NCI-H510A (cell line): ENCODE results near the gene ORM1.
"Not testable (repeated sequence)": the region's sequence is repeated elsewhere in the genome, so short reads cannot be mapped to it uniquely, and the experiment has no call there.

ENCODE experiments used
- DNase-seq: peaks from one replicate; lab custom pipeline; 2025; lab: John Stamatoyannopoulos, UW

ORM1 gene

DNA sequence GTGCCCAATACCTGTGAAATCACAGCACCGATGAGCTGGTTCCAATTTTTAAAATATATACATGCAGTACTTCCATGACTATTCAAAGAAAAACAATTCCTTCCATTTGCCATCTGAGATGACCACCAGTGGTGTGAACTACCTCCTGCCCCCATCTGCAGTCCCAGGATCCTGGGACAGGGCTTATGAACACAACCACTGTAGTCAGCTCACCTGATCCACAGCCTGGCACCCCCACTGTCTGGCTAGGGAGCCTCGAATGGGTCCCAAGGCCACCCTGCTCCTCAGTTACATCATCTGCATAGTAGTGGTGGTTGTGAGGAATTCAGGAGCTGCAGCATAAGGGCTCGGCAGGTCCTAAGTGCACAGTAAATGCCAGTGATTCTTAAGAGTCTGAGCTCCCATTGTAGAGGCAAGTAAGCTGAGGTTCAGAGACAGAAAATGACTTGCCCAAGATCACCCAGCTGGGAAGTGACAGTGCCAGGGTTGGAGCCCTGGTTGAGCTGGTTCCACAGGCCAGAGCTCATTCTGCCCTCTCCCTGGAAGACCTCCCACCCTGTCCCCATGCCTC, 2.9 kb downstream of the ORM1 start:
- not testable (repeated sequence) for DNase-seq

- DNase-seq: no peak
These were observed 4.9 kb downstream of the ORM1 start for GRCh38 chr9:114327749-114328148.

- DNase-seq: not testable (repeated sequence)
These were observed 5.5 kb downstream of the ORM1 start for GRCh38 chr9:114328357-114328820.

DNA sequence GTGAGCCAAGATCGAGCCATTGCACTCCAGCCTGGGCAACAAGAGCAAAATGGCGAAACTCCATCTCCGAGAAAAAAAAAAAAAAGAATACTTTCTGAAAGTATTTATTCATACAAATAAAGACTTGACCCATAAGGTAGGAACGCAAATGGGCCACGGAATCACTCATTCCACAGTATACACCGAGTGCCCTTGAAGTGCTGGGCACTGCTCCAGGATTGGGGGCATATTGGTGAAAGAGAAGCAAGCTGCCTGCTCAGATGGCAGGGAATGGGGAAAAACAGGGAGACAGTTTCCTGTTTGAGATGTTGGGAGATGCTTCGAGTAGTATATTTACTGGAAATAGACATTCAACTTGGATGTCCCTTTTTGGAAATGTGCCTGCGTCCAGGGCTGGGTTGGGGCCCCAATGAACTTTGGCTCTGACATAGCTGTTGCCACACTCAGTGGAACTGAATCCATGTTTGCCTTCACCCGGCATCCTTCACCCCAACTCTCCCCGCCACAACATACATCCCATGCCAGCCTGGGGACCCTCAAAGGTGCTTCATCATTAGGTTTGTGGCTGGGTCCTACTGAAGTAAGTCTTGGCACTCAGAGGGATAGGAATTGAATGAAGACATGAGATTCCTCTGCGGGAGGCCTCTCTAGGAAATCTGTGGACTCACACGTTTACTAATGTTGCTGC, 6.2 kb downstream of the ORM1 start:
- not testable (repeated sequence) for DNase-seq

DNA sequence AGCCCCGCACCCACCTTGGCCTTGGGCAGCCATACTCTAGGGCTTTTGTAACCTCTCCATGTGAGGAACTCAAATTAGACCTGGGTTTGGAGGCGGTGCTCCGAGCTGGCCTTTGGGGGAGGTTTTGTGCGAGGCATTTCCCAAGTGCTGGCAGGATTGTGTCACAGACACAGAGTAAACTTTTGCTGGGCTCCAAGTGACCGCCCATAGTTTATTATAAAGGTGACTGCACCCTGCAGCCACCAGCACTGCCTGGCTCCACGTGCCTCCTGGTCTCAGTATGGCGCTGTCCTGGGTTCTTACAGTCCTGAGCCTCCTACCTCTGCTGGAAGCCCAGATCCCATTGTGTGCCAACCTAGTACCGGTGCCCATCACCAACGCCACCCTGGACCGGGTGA, 6.7 kb downstream of the ORM1 start, which contains the start of gene ORM2:
Gene ORM2, plus strand, starts transcription at position 245 of the 398 bp plus-strand sequence. Its CDS starts 36 bp downstream, at position 281.
- not testable (repeated sequence) for DNase-seq

DNA sequence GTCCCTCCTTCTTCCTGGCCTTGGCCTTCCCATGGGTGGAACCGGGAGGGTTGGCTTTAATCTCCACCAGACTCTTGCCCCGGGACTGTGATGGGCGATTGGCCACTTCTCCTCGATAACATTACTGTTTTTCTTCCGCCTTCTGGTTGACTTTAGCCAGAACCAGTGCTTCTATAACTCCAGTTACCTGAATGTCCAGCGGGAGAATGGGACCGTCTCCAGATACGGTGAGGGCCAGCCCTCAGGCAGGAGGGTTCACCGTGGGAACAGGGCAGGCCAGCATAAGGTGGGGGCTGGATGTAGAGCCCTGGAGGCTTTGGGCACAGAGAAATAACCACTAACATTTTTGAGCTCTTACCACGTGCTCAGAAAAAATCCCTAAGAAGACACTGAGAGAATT, 7.7 kb downstream of the ORM1 start:
- DNase-seq: no peak

- DNase-seq: not testable (repeated sequence)
These were observed 8.6 kb downstream of the ORM1 start for GRCh38 chr9:114331229-114332195.

DNA sequence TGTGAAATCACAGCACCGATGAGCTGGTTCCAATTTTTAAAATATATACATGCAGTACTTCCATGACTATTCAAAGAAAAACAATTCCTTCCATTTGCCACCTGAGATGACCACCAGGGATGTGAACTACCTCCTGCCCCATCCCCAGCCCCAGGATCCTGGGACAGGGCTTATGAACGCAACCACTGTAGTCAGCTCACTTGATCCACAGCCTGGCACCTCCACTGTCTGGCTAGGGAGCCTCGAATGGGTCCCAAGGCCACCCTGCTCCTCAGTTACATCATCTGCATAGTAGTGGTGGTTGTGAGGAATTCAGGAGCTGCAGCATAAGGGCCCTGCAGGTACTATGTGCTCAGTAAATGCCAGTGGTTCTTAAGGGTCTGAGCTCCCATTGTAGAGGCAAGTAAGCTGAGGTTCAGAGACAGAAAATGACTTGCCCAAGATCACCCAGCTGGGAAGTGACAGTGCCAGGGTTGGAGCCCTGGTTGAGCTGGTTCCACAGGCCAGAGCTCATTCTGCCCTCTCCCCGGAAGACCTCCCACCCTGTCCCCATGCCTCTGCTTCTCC, 9.7 kb downstream of the ORM1 start:
- not testable (repeated sequence) for DNase-seq

DNA sequence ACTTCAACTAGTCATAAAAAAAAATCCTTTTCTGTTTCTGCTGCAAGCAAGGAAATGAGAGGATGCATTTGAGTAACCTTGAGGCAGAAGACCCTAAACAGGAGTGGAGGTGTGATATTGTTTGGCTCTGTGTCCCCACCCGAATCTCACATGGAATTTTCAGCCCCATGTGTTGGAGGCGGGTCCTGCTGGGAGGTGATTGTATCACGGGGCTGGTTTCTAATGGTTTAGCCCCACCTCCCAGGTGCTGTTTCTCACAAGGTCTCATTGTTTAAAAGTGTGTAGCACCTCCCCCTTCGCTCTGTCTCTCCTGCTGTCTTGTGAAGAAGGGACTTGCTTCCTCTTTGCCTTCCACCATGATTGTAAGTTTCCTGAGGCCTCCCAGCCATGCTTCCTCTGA, 10.8 kb downstream of the ORM1 start:
- DNase-seq: not testable (repeated sequence)

DNA sequence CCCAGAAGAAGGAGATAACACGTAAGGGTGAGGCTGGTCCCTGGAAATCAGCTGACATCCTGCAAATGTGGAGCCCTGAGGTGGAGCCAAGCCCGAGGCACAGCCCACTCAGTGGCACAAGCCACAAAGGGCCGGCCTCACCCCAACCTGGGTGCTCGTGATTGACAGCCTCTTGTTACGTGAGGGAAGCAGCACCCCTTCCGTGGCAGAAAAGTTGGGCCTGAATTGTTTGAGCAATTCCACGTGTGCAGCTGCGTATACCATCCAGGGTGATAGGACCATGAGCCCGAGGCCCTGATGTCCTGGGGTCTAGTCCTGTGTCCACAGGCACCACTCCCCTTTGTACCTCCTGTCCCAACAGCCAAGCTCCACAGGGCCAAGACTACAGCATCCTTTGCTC, 11.6 kb downstream of the ORM1 start:
- DNase-seq: no peak

DNA sequence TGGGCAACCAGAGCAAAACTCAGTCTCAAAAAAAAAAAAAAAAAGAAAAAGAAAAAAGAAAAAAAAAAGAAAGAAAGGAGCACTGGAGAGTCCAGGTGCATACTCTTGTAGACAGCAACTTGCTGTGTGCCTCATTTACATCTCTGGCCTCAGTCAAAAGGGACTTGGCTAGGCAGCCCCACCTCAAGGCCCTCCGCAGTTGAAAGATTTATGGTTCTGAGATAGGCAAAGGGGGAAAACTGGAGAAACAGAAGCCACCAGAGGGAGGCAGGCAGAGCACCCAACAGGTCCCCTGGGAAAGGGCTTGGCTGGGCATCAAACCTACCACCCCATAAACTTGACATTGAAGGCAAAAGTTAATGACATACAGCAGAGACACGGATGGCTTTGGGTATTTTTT, 12.8 kb downstream of the ORM1 start:
- no peak for DNase-seq

- no peak for DNase-seq
These were observed 13.3 kb downstream of the ORM1 start for GRCh38 chr9:114336157-114336556.

GRCh38 chr9:114336699-114337395, 13.9 kb downstream of the ORM1 start:
- no peak for DNase-seq

GRCh38 chr9:114338187-114338586, 15.3 kb downstream of the ORM1 start:
- DNase-seq: no peak

- DNase-seq: no peak
These were observed 16.4 kb downstream of the ORM1 start for GRCh38 chr9:114339130-114339908.

DNA sequence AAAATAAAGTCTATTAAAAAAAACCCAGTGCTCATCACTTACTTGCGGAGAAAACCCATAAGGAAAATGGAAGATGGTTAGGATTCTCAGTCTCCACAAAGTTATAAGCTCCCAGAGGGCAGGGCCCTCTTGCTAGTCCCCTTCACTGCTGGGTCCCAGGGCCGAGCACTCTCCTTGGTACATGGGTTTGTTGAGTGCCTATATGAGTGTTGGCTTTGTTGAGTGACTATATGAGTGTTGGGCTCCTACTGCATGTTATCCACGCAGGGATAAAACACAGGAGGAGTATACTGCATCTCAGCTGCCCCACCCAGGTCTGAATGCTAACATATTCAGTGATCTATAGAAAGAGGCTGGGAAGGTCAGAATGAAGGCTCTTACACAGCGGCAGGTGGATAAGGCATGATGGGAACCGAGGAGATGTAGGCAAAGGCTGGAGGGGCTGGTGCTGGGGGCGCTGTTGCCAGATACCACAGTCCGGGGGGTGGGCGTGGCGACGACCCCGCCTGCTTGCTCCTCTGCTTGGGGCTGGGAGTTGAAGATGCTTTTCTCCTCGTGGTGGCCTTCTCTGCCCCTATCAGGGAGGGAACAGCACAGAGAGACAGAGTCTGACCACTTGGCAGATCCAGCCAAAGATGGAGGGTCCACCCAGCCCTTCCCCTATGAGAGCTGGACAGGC, 18.4 kb downstream of the ORM1 start:
- DNase-seq: no peak

- no peak for DNase-seq
These were observed 19.1 kb downstream of the ORM1 start for GRCh38 chr9:114341991-114342390.

DNA sequence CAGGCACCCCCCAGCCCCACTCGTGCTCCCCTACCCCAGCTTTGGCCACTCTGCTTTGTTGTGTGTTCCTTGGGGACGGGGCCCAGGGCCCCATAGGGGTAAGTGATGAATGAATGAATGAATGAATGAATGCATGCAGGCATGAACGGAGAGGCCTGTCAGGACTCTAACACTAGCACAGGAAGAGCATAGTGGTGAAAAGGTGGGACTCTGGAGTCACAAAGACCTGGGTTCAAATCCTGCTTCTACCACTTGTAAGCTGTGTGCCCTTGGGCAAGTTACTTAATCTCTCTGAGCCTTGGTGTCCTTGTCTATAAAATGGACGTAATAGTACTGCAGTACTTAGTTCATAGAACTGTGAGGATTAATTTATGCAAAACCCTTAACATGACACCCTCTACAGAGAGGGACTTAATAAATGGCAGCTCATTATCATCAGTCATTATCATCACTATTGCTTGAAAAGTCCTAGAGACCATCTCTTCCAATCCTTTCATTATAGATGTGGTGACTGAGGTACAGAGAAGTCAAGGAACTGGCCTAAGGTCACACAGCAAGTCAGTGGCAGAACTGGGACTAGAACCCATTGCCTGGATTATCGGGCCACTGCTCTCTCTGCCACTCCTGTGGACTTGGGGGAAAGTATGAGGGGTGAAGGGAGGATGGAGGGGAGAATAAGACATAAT, 20.0 kb downstream of the ORM1 start:
- no peak for DNase-seq

- DNase-seq: no peak
These were observed 20.7 kb downstream of the ORM1 start for GRCh38 chr9:114343471-114344187.
